HUDEP-2 (cell line): ENCODE results near the gene RELN.
"Not testable (repeated sequence)": the region's sequence is repeated elsewhere in the genome, so short reads cannot be mapped to it uniquely, and the experiment has no call there.

Experiments used
- DNase-seq, 76 experiments: peaks; one replicate each; lab custom pipeline; 2025; ENCODE audit not compliant: unreplicated experiment in 76 of 76; lab: John Stamatoyannopoulos, UW

RELN gene

DNA sequence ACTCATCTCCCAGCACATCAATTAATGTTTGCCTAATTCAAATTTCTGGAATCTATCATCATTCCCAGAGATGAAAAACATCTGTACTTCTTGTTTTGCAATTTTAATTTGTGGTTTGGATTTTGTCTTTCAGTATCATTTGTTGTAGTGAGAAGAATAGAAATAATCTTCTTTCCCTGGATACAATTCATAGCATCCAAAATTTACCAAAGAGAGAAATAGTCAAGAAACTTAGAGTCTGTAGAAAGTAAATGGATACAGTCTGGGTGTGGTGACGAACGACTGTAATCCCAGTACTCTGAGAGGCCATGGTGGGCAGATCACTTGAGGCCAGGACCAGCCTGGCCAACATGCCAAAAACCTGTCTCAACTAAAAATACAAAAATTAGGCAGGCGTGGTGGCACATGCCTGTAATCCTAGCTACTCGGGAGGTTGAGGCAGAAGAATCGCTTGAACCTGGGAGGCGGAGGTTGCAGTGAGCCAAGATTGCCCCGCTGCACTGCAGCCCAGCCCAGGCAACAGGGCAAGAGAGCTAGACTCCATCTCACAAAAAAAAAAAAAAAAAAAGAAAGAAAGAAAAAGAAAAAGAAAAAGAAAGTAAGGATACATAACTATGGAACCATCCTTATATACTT is 193.0 kb downstream of the RELN start:
- DNase-seq = no peak

GRCh38 chr7:103795787-103796186 is 193.7 kb downstream of the RELN start:
- no peak for DNase-seq

- no peak for DNase-seq
Observed at GRCh38 chr7:103795107-103795506, 194.4 kb downstream of the RELN start.

- no peak for DNase-seq
Observed at GRCh38 chr7:103794424-103794823, 195.0 kb downstream of the RELN start.

DNA sequence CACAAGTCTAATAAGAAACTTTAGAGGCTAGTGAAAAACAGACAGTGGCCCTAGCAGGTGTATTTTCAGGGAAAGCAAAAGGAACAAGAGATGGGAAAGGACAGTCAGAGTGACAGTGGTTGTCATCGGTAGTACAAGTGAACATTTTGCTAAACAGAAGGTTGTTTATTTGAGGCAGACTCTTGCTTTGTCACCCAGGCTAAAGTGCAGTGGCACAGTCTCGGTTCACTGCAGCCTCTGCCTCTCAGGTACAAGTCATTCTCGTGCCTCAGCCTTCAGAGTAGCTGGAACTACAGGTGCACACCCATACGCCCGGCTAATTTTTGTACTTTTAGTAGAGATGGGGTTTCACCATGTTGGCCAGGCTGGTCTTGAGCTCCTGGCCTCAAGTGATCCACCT is 195.8 kb downstream of the RELN start:
- no peak for DNase-seq

GRCh38 chr7:103791894-103792293 is 197.6 kb downstream of the RELN start:
- DNase-seq = no peak

DNA sequence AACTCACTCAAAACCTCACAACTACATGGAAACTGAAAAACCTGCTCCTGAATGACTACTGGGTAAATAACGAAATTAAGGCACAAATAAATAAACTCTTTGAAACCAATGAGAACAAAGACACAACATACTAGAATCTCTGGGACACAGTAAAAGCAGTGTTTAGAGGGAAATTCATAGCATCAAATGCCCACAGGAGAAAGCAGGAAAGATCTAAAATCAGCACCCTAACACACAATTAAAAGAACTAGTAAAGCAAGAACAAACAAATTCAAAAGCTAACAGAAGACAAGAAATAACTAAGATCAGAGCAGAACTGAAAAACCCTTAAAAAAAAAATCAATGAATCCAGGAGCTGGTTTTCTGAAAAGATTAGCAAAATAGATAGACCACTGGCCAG is 202.4 kb downstream of the RELN start:
- DNase-seq = not testable (repeated sequence)

- no peak for DNase-seq
Observed at GRCh38 chr7:103784646-103785286, 204.7 kb downstream of the RELN start.

DNA sequence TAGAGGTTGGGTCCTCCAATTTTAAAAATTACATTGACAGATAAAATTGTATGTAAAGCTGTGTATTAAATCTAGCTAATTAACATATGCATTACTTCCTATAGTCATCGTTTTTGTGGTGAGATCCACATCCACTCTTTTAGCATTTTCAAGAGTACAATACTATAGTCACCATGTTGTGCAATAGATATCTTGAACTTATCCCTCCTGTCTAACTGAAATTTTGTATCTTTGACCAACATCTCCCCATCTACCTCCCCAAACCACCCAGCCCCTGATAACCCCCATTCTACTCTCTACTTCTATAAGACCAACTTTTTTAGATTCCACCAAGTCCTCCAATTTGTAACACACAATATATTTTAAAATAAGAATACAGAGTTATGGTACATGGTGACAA is 208.0 kb downstream of the RELN start:
- DNase-seq = peak in 1 of 76 experiments; percentile 12

- not testable (repeated sequence) for DNase-seq
Observed at GRCh38 chr7:103780561-103780960, 208.9 kb downstream of the RELN start.

DNA sequence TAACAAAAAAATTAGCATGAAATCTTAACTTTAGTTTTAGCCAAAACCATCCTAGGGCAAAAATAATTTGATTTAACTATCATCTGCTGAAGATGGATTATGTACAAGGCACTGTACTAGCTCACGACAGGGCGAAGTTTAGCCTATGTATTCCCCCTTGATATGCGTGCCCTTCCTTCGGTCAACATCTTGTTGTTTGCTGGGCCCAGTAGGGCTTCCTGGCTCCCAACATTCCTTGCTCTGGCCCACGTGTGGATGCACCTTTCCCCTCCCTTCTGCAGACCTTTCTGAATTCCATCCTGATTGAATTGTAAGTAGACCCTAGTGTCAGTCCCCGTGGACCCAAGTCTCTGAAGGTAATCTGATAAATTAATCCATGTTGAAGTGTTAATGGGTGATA is 212.0 kb downstream of the RELN start:
- no peak for DNase-seq

- DNase-seq = no peak
Observed at GRCh38 chr7:103773726-103774125, 215.7 kb downstream of the RELN start.

GRCh38 chr7:103772171-103772773 is 217.2 kb downstream of the RELN start:
- no peak for DNase-seq

DNA sequence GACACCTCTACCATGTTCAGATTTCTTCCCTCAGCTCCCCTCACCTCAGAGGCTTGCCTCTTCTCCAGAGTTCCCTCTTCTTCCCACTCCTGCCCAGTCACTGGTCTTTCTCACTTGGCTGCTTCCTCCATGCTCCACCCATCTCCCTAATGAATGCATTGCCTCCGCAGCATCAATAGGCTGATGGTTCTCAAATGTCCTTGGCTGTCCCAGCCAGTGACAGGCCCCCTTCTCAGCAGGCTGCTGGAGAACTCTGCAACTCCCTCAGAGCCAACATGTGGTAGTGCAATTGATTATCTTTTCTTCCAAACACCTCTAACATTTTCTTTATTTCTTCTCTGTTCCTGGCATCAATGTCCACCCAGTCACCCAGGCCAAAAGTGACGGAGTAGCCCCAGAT is 218.2 kb downstream of the RELN start:
- no peak for DNase-seq

- DNase-seq = no peak
Observed at GRCh38 chr7:103766660-103767059, 222.8 kb downstream of the RELN start.

- no peak for DNase-seq
Observed at GRCh38 chr7:103765901-103766300, 223.6 kb downstream of the RELN start.

GRCh38 chr7:103764901-103765300 is 224.6 kb downstream of the RELN start:
- no peak for DNase-seq

DNA sequence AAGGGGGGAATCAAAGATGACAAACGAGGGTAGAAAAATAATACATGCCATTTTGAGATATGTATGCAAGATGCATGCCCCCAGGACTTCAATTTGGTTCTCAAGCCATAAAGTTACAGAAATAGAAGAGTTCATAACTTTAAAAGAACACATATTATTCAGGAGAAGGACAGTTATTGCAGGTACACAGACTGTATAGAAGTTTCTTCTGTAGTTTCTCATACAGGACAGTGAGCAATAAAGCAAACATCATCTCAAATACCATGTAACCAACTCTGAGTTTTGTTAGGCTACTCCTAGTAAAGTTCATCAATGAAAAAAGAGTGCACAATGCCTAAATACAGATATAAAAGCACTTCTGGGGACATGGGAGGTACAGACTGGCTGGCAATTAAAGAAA is 226.6 kb downstream of the RELN start:
- no peak for DNase-seq

DNA sequence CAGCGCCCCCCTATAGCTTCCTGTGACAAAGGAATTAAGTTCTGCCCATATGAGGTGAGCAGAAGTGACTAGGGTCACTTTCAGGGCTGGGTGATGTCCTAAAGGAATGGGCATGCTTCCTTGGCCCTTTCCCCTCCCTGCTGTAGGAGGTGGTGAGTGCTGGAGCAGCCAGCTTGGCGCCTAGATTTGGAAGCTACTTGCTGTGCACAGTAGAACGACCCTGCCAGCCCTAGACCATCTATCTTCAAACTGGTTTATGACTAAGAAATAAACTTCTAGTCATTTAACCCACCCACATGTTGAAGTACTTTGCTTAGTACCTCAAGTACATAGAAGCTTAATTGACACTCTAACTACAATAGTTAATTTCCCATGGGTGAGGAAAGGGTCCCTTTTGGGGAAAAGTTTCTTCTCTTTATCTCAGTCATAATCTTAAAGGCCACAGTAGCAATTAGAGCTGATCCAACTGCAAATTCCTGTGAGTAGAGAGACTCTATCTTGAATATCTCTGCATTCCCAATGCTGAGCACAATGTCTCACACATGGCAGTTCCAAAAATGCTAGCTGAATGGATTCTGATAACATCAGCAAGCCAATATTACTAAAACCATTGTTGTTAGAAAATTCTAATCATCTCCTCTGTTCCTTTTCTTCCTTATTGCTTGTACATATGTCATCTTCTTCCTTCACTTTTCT is 227.2 kb downstream of the RELN start:
- no peak for DNase-seq

DNA sequence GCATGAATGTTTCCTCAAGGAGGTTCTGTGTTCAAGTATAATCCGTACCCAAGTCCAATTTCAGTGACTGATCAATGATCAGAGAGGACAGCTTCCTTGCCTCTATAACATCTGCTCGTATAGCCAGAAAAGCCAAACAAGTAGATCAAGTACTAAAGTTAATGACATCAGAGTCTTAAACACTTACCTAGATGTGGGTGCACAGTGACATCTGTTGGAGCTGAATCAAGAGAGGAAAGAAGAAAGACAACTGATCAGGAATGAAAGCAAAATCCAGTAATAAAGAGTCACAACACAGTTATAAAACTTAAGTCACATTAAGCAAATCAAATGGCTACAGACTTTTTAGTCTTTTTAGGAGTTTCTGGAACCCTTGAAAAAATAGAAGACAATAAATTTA is 236.5 kb downstream of the RELN start:
- DNase-seq = no peak

DNA sequence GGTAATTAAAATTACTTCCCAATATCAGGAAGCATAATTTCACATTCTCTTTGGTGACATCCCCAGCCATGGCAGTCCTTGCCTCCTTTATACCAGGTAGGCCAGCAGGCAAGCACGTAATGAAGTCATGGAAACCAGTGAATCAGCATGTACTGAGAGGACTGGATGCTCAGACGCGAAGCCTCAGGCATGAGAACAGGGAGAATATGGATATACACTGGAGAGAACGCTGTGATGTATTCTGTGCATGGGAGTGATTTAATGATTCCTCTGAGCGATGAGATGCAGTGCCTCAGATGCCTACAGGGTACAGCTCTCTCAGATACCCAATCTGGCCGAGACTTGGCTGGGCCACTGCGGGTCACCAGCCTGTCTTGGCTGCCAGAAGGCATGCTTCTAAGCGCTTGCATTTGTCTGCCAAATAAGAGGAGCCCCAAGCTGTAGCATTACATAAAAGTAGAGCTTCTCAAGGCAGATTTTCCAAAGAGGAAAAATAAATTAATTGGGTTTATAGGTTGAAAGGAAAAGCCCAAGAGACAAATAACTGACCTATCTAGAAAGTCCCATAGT is 238.1 kb downstream of the RELN start:
- no peak for DNase-seq
